Measurements from ENCODE around the gene ARAP1.

- TF ChIP-seq GATA2 (IDR thresholded peaks at IDR 0.05; ENCODE audit: low read depth, low read length) (no peak), GATA3 (IDR thresholded peaks at IDR 0.05; ENCODE audit: low read depth, low read length) (no peak)
Measured at GRCh38 chr11:72725724-72726028, 26.5 kb downstream of the ARAP1 start.

Data from SH-SY5Y (cell line).